Neural cell (in vitro differentiated cells): ENCODE measurements around the gene PROZ. TPM values are rescaled to one million over a fixed set of nuclear protein-coding genes. Genes with fewer than 3 reads are reported as not detected.

ENCODE experiments used
- H2AFZ ChIP-seq: fragments of 200-600, 300-800 bp; sonication (generic), shearing (Covaris generic); 2 replicates; pipeline ENCODE4 v1.6.0; 2014; ENCODE audit warnings: low read depth, mild to moderate bottlenecking, antibody characterized with exemption, low read length, moderate library complexity
- H3F3A ChIP-seq: fragments of 200-600 bp; shearing (Covaris generic); 2 replicates; pipeline ENCODE4 v1.6.1; 2016; ENCODE audit warnings: mild to moderate bottlenecking, moderate library complexity, mixed read lengths, antibody characterized with exemption, low read length; ENCODE audit not compliant: insufficient read depth, poor library complexity, severe bottlenecking
- H3K27ac ChIP-seq: fragments of 200-600, 300-800 bp; sonication (generic), shearing (Covaris generic); 2 replicates; pipeline ENCODE4 v1.5.1; 2014; ENCODE audit warnings: mild to moderate bottlenecking, low read length, moderate library complexity
- H3K27me3 ChIP-seq: fragments of 300-800, 200-600 bp; sonication (generic), shearing (Covaris generic); 2 replicates; pipeline ENCODE4 v1.6.0; 2014; ENCODE audit warnings: mild to moderate bottlenecking, low read depth, low read length, moderate library complexity; ENCODE audit not compliant: insufficient read depth
- H3K36me3 ChIP-seq: fragments of 300-800, 200-600 bp; sonication (generic), shearing (Covaris generic); 2 replicates; pipeline ENCODE4 v1.5.1; 2014; ENCODE audit warnings: mild to moderate bottlenecking, antibody characterized with exemption, low read length, moderate library complexity; ENCODE audit not compliant: insufficient read depth
- H3K4me2 ChIP-seq: fragments of 300-800, 200-600 bp; sonication (generic), shearing (Covaris generic); 2 replicates; pipeline ENCODE4 v1.6.0; 2014; ENCODE audit warnings: mild to moderate bottlenecking, low read length
- H3K4me3 ChIP-seq: fragments of 300-800, 200-600 bp; sonication (generic), shearing (Covaris generic); 2 replicates; pipeline ENCODE4 v1.5.1; 2014; ENCODE audit warnings: mild to moderate bottlenecking, low read length, moderate library complexity
- H3K79me2 ChIP-seq: fragments of 200-600 bp; shearing (Covaris generic); replicated peaks from 2 replicates; pipeline ENCODE4 v1.6.0; 2014; ENCODE audit warnings: mild to moderate bottlenecking, low read length, moderate library complexity; ENCODE audit not compliant: insufficient read depth
- H3K9ac ChIP-seq: fragments of 300-800, 200-600 bp; sonication (generic), shearing (Covaris generic); 2 replicates; pipeline ENCODE4 v1.6.1; 2016; ENCODE audit warnings: mild to moderate bottlenecking, low read length, mixed read lengths
- H3K9me2 ChIP-seq: fragments of 200-600 bp; shearing (Covaris generic); 2 replicates; pipeline ENCODE4 v1.6.1; 2016; ENCODE audit warnings: mild to moderate bottlenecking, low read length, mixed read lengths; ENCODE audit not compliant: insufficient read depth
- H3K9me3 ChIP-seq: fragments of 200-600, 300-800 bp; sonication (generic), shearing (Covaris generic); 2 replicates; pipeline ENCODE4 v1.6.1; 2016; ENCODE audit warnings: mild to moderate bottlenecking, mixed run types, low read length, moderate library complexity, mixed read lengths
- H4K20me1 ChIP-seq: fragments of 200-600 bp; shearing (Covaris generic); 2 replicates; pipeline ENCODE4 v1.6.1; 2016; ENCODE audit warnings: mild to moderate bottlenecking, mixed run types; ENCODE audit not compliant: insufficient read depth
- EP300 ChIP-seq: fragments of 450-650 bp; conservative IDR thresholded peaks from 2 replicates; pipeline ENCODE4 v1.6.1; 2014; ENCODE audit warnings: antibody characterized with exemption, mild to moderate bottlenecking, moderate library complexity; ENCODE audit not compliant: poor library complexity, severe bottlenecking
- EZH2 ChIP-seq: fragments of 200-600, 300-800 bp; shearing (Covaris generic), sonication (generic); IDR thresholded peaks from 2 replicates; pipeline ENCODE4 v1.6.1; 2014; ENCODE audit warnings: antibody characterized with exemption, low read length, borderline replicate concordance, mild to moderate bottlenecking; ENCODE audit not compliant: insufficient read depth, poor library complexity, severe bottlenecking
- MXI1 ChIP-seq: fragments of 450-650 bp; conservative IDR thresholded peaks from 2 replicates; pipeline ENCODE4 v1.6.1; 2014; ENCODE audit warnings: antibody characterized with exemption, mild to moderate bottlenecking; ENCODE audit not compliant: poor library complexity, severe bottlenecking
- POLR2AphosphoS5 ChIP-seq: IDR thresholded peaks from 2 replicates; pipeline ENCODE4 v1.6.1; 2012
- RAD21 ChIP-seq: fragments of 450-650 bp; conservative IDR thresholded peaks from 2 replicates; pipeline ENCODE4 v1.6.1; 2014; ENCODE audit warnings: antibody characterized with exemption, mild to moderate bottlenecking, moderate library complexity
- SMC3 ChIP-seq: fragments of 450-650 bp; conservative IDR thresholded peaks from 2 replicates; pipeline ENCODE4 v1.6.1; 2014; ENCODE audit warnings: antibody characterized with exemption, mild to moderate bottlenecking, moderate library complexity; ENCODE audit not compliant: poor library complexity
- TAF1 ChIP-seq: IDR thresholded peaks from 2 replicates; pipeline ENCODE4 v1.6.1; 2012; ENCODE audit warnings: low read depth
- polyA plus RNA-seq: library from polyadenylated mRNA; depleted of rRNA; stranded (reverse); fragments of >200 nt; gene quantifications from 2 replicates; pipeline ENCODE4 v1.2.3, GENCODE V29; 2014
- TF ChIP-seq, protein P1 (sequence below): IDR thresholded peaks from 2 replicates; pipeline ENCODE4 v1.6.1; 2012; ENCODE audit warnings: borderline replicate concordance
- TF ChIP-seq, protein P2 (sequence below): fragments of 450-650 bp; IDR thresholded peaks from 2 replicates; pipeline ENCODE4 v1.5.1; 2014; ENCODE audit warnings: antibody characterized with exemption, mild to moderate bottlenecking, moderate library complexity; ENCODE audit not compliant: poor library complexity, severe bottlenecking

The PROZ gene
- polyA plus RNA-seq, 1 donor from 2014 or later: not detected

DNA sequence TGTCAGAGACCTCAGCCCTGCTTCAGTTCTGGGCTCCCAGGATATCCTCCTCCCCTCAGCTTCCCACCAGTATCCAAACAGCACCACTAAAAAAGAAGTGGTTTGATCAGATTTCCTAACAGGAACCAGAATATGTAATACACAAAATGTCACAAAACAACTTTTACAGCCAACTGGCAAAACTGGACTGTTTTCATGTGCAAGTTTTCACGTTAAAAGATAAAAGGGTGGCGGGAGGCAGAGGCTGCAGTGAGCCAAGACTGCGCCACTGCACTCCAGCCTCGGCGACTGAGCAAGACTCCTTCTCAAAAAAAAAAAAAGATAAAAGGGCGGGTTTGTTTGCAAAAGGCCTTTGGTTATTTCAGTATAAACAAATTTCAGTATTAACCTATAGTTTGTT, 36.9 kb downstream of the PROZ start:
- H3K36me3 ChIP-seq: peaks cover 10% of the 10 kb centered on the region
- no peaks in the 10 kb centered on the region for H3K9me3 ChIP-seq
- no peaks in the 10 kb centered on the region for H3K79me2 ChIP-seq
- H2AFZ ChIP-seq: no peak overlapping the region
- H3K9me2 ChIP-seq: no peaks in the 10 kb centered on the region
- H4K20me1 ChIP-seq: no peaks in the 10 kb centered on the region
- H3K4me2 ChIP-seq: no peak overlapping the region
- no peak overlapping the region for H3K9ac ChIP-seq
- no peak for TF ChIP-seq POLR2AphosphoS5
- no peak for TF ChIP-seq TAF1
- no peak for TF ChIP-seq RAD21
- TF ChIP-seq EZH2: no peak
- no peak for TF ChIP-seq SMC3
- TF ChIP-seq, protein P1, sequence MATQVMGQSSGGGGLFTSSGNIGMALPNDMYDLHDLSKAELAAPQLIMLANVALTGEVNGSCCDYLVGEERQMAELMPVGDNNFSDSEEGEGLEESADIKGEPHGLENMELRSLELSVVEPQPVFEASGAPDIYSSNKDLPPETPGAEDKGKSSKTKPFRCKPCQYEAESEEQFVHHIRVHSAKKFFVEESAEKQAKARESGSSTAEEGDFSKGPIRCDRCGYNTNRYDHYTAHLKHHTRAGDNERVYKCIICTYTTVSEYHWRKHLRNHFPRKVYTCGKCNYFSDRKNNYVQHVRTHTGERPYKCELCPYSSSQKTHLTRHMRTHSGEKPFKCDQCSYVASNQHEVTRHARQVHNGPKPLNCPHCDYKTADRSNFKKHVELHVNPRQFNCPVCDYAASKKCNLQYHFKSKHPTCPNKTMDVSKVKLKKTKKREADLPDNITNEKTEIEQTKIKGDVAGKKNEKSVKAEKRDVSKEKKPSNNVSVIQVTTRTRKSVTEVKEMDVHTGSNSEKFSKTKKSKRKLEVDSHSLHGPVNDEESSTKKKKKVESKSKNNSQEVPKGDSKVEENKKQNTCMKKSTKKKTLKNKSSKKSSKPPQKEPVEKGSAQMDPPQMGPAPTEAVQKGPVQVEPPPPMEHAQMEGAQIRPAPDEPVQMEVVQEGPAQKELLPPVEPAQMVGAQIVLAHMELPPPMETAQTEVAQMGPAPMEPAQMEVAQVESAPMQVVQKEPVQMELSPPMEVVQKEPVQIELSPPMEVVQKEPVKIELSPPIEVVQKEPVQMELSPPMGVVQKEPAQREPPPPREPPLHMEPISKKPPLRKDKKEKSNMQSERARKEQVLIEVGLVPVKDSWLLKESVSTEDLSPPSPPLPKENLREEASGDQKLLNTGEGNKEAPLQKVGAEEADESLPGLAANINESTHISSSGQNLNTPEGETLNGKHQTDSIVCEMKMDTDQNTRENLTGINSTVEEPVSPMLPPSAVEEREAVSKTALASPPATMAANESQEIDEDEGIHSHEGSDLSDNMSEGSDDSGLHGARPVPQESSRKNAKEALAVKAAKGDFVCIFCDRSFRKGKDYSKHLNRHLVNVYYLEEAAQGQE: no peak
- TF ChIP-seq MXI1: no peak
- TF ChIP-seq, protein P2, sequence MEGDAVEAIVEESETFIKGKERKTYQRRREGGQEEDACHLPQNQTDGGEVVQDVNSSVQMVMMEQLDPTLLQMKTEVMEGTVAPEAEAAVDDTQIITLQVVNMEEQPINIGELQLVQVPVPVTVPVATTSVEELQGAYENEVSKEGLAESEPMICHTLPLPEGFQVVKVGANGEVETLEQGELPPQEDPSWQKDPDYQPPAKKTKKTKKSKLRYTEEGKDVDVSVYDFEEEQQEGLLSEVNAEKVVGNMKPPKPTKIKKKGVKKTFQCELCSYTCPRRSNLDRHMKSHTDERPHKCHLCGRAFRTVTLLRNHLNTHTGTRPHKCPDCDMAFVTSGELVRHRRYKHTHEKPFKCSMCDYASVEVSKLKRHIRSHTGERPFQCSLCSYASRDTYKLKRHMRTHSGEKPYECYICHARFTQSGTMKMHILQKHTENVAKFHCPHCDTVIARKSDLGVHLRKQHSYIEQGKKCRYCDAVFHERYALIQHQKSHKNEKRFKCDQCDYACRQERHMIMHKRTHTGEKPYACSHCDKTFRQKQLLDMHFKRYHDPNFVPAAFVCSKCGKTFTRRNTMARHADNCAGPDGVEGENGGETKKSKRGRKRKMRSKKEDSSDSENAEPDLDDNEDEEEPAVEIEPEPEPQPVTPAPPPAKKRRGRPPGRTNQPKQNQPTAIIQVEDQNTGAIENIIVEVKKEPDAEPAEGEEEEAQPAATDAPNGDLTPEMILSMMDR: no peak
- no peak for TF ChIP-seq EP300
- no peaks in the 10 kb centered on the region for H3K27me3 ChIP-seq
- no peak overlapping the region for H3K4me3 ChIP-seq
- H3K27ac ChIP-seq: no peak overlapping the region
- H3F3A ChIP-seq: no peaks in the 10 kb centered on the region

DNA sequence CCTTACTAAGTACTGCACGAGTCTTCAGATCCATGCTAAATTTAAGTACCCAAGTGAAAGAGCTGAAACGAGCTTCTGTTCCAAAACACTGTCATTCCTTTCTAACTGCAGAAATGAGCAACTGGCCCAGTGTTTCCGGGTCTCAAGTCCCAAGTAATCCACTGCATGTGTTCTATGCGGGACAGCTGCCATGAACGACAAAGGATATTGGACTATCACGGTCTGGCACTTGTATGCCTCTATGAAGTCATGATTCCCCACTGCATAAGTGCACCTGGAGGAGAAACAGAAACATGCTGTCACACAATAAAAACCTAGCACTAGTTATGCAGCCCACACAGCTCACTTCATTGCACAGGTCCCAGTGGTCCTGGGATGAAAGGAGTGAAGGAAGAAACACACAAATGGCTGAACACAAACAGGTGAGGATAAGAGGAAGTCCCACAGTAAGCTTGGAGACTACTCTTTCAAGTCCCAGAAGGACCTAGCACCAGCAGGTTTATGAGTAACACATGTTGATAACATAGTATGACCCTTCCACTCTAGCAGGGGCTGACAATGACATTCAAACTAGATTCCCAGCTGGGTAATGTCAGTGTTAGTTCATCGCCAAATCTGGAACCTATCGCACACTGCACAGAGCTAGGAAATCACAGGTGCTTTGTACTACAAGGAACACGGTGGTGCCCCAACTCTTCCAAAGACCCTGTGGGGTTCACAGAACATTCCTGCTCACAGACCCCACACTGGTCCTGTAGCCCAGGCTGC, 38.7 kb downstream of the PROZ start:
- Histone ChIP-seq H3K79me2 (peaks cover 3% of the 10 kb centered on the region), H3K36me3 (peaks cover 10% of the 10 kb centered on the region), H3K9me3 (no peaks in the 10 kb centered on the region), H2AFZ (no peak overlapping the region), H3K9me2 (no peaks in the 10 kb centered on the region), H3F3A (no peaks in the 10 kb centered on the region), H4K20me1 (no peaks in the 10 kb centered on the region), H3K9ac (no peak overlapping the region), H3K4me2 (no peak overlapping the region), H3K27ac (no peak overlapping the region), H3K27me3 (no peaks in the 10 kb centered on the region), H3K4me3 (no peak overlapping the region)
- TF ChIP-seq SMC3: no peak
- TF ChIP-seq EZH2: no peak
- TF ChIP-seq, protein P2: no peak
- TF ChIP-seq RAD21: no peak
- TF ChIP-seq TAF1: no peak
- TF ChIP-seq POLR2AphosphoS5: no peak
- TF ChIP-seq, protein P1: no peak
- TF ChIP-seq EP300: no peak
- no peak for TF ChIP-seq MXI1
